MG63 (cell line): ENCODE measurements around the gene PLIN1. TPM values are rescaled to one million over a fixed set of nuclear protein-coding genes. Genes with fewer than 3 reads are reported as not detected.

Experiments used
- DNase-seq: peaks from one replicate; pipeline ENCODE4 v3.0.0-alpha.2; 2020
- H3K27me3 ChIP-seq: fragments of 250-450 bp; sonication (Bioruptor Pico); 2 replicates; pipeline ENCODE4 v1.5.1; 2020; ENCODE audit warnings: mild to moderate bottlenecking, moderate library complexity
- H3K36me3 ChIP-seq: fragments of 250-450 bp; sonication (Bioruptor Pico); 2 replicates; pipeline ENCODE4 v1.5.1; 2020; ENCODE audit warnings: mild to moderate bottlenecking, moderate library complexity
- H3K4me3 ChIP-seq: fragments of 250-450 bp; sonication (Bioruptor Pico); 2 replicates; pipeline ENCODE4 v1.5.1; 2020; ENCODE audit warnings: mild to moderate bottlenecking, moderate library complexity
- H3K9me3 ChIP-seq: fragments of 250-450 bp; sonication (Bioruptor Pico); 2 replicates; pipeline ENCODE4 v1.5.1; 2020; ENCODE audit warnings: mild to moderate bottlenecking, moderate library complexity
- total RNA-seq: library from RNA; depleted of rRNA; stranded (reverse); fragments of >200 nt; shearing (Covaris generic); gene quantifications from 2 replicates; pipeline ENCODE4 v1.2.3, GENCODE V29; 2014; ENCODE audit warnings: low replicate concordance; rRNA removed

The PLIN1 gene
- total RNA-seq, 1 experiment from 2014 or later: 0.13 TPM

GRCh38 chr15:89623165-89623564 is 56.0 kb downstream of the PLIN1 start:
- no peaks in the 10 kb centered on the region for H3K9me3 ChIP-seq
- no peak for DNase-seq
- H3K4me3 ChIP-seq: no peak overlapping the region
- peaks cover 97% of the 10 kb centered on the region for H3K36me3 ChIP-seq
- H3K27me3 ChIP-seq: no peaks in the 10 kb centered on the region

- H3K4me3 ChIP-seq: no peak overlapping the region
- H3K27me3 ChIP-seq: no peaks in the 10 kb centered on the region
- peaks cover 96% of the 10 kb centered on the region for H3K36me3 ChIP-seq
- no peaks in the 10 kb centered on the region for H3K9me3 ChIP-seq
- no peak for DNase-seq
Observed at GRCh38 chr15:89621547-89621946, 57.6 kb downstream of the PLIN1 start.

GRCh38 chr15:89616228-89616627 is 62.9 kb downstream of the PLIN1 start:
- Histone ChIP-seq H3K9me3 (peaks cover 19% of the 10 kb centered on the region), H3K36me3 (peaks cover 93% of the 10 kb centered on the region), H3K4me3 (no peak overlapping the region), H3K27me3 (no peaks in the 10 kb centered on the region)
- DNase-seq: no peak

GRCh38 chr15:89615135-89615534 is 64.0 kb downstream of the PLIN1 start:
- Histone ChIP-seq H3K27me3 (no peaks in the 10 kb centered on the region), H3K9me3 (peaks cover 27% of the 10 kb centered on the region), H3K4me3 (no peak overlapping the region), H3K36me3 (peaks cover 93% of the 10 kb centered on the region)
- DNase-seq: no peak

Other genes with a start within 250 kb of the PLIN1 start
- gene RHCG, start 182.8 kb downstream of the PLIN1 start, total RNA-seq: not detected in 2 replicates
- gene TICRR, start 103.9 kb downstream of the PLIN1 start, total RNA-seq: 3.3 and 4.0 TPM in 2 replicates
- gene KIF7, start 23.9 kb downstream of the PLIN1 start, total RNA-seq: 27.4 and 42.1 TPM in 2 replicates
- gene PEX11A, start 11.4 kb upstream of the PLIN1 start, total RNA-seq: 18.3 and 18.4 TPM in 2 replicates
- gene WDR93, start 11.4 kb upstream of the PLIN1 start, total RNA-seq: 0.13 TPM in 1 of 2 replicates, not detected in the other
- gene MESP1, start 71.9 kb upstream of the PLIN1 start, total RNA-seq: 2.2 and 8.9 TPM in 2 replicates
- 1.8 TPM in 1 of 2 replicates, not detected in the other for gene MESP2, start 97.0 kb upstream of the PLIN1 start, total RNA-seq
- 24.9 and 43.8 TPM in 2 replicates for gene ANPEP, start 135.5 kb upstream of the PLIN1 start, total RNA-seq
- 74.8 and 185 TPM in 2 replicates for gene AP3S2, start 214.6 kb upstream of the PLIN1 start, total RNA-seq
- gene ARPIN, start 233.6 kb upstream of the PLIN1 start, total RNA-seq: 4.0 and 6.4 TPM in 2 replicates